GM19035 (cell line): ENCODE data around the gene GMIP.
A peak's percentile ranks its signal among the peaks of the same experiment; 100 is the strongest.
"Not testable (repeated sequence)": the region's sequence is repeated elsewhere in the genome, so short reads cannot be mapped to it uniquely, and the experiment has no call there.

Experiments used
- ATAC-seq: cut with Tn5 transposase; IDR thresholded peaks from one replicate; pipeline ENCODE4 v1.9.1; 2021; ENCODE audit not compliant: unreplicated experiment

GMIP gene, protein sequence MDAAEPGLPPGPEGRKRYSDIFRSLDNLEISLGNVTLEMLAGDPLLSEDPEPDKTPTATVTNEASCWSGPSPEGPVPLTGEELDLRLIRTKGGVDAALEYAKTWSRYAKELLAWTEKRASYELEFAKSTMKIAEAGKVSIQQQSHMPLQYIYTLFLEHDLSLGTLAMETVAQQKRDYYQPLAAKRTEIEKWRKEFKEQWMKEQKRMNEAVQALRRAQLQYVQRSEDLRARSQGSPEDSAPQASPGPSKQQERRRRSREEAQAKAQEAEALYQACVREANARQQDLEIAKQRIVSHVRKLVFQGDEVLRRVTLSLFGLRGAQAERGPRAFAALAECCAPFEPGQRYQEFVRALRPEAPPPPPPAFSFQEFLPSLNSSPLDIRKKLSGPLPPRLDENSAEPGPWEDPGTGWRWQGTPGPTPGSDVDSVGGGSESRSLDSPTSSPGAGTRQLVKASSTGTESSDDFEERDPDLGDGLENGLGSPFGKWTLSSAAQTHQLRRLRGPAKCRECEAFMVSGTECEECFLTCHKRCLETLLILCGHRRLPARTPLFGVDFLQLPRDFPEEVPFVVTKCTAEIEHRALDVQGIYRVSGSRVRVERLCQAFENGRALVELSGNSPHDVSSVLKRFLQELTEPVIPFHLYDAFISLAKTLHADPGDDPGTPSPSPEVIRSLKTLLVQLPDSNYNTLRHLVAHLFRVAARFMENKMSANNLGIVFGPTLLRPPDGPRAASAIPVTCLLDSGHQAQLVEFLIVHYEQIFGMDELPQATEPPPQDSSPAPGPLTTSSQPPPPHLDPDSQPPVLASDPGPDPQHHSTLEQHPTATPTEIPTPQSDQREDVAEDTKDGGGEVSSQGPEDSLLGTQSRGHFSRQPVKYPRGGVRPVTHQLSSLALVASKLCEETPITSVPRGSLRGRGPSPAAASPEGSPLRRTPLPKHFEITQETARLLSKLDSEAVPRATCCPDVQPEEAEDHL

DNA sequence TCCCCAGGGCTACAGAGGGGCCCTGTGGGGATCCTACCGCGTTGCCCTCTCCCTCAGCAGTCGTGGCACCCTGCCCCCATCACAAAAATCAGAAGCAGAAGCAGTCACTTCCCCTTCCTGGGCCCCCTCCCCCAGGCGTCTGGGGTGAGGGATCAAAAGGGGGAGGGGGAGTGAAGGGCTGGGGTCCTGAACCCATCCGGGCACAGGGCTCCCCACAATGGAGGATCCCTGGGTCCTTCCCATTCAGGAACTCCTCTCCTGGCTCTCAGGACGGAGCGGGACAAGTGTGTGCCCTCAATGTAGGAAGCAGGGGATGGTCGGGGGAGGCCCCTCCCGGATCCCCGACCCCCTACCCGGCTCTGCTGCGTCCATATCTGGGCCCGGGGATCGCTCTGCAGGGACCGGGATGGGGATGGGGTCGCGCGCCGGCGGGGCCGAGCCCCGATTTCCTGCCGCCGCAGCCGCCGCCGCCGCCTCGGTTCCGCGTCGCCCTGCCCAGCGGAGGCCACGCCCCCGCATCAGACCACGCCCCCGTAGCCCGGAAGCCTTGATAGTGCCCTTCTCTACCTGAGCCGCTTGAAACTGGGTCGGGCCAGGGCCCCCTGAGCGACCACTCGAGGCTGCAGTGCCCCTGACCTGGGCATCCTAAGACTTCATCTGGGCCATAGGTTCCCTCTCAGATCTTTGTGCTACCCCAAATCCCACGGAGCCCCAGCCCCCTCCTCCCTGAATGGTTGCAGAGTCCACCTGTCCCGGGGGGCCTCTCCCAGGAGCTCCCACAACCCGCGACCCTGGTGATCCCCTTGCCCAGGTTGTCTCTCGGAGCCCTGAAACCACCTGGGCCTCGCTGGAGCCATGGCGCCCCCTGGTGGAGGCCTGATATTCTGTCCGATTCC, at the start of gene GMIP:
TSS of gene GMIP (minus strand) at position 500 of the 896 bp plus-strand sequence. CDS start at position 372, 128 bp downstream.
- peak; percentile 68 for ATAC-seq

- no peak for ATAC-seq
These were observed 48.2 kb upstream of the GMIP start for GRCh38 chr19:19691683-19692082.

GRCh38 chr19:19689023-19689422, 45.6 kb upstream of the GMIP start:
- ATAC-seq: not testable (repeated sequence)

DNA sequence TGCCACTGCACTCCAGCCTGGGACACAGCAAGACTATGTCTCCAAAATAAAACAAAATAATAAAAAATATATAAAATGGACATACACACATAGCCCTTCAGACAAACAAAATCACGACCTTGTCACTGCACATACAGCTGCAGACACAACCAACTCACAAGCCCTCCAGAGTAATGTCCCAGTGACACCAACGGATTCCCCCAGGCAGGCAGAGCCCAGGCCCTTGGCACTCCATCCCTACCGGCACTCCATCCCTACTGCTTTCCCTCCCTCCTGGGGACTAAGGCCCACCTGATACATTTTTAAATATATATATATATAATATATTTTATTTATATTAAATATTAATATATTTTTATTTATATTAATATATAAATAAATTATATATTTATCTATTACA, 43.6 kb upstream of the GMIP start:
- no peak for ATAC-seq

DNA sequence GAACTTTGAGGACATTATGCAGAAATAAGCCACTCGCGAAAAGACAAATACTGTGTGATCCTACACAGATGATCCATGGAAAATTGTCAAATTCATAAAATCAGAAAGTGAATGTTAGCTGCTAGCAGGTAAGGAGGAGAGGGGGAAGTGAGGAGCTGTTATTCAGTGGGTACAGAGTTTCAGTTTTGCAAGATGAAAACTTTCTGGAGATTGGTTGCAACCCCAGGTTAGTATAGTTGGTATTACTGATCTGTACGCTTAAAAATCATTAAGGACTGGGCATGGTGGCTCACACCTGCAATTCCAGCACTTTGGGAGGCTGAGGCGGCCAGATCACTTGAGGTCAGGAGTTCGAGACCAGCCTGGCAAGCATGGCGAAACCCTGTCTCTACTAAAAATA, 43.1 kb upstream of the GMIP start:
- no peak for ATAC-seq

DNA sequence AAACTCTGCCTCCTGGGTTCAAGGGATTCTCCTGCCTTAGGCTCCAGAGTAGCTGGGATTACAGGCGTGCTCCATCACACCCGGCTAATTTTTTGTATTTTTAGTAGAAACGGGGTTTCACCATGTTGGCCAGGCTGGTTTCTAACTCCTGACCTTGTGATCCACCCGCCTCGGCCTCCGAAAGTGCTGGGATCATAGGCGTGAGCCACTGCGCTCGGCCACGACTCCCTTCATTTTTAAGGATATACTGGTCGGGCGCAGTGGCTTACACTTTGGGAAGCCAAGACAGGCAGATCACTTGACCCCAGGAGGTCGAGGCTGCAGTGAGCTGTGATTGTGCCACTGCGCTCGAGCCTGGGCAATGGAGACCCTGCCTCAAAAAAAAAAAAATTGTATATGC, 42.7 kb upstream of the GMIP start:
- not testable (repeated sequence) for ATAC-seq

GRCh38 chr19:19679176-19680073, 36.0 kb upstream of the GMIP start:
- no peak for ATAC-seq

DNA sequence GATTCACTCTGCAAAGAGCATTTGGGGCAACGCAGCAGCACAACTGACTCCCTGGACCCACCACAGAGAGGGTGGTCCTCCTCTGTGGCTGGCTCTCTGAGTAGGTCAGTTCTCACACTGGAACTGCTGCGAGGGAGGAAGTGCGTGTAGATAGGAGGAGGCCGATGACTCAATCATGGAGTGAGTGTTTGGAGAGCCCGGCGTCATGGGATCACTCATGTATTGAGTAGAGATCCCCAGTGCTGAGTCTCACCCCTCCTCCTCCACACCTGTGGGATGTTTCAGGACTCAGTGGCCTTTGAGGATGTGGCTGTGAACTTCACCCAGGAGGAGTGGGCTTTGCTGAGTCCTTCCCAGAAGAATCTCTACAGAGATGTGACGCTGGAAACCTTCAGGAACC, 34.1 kb upstream of the GMIP start:
- no peak for ATAC-seq

DNA sequence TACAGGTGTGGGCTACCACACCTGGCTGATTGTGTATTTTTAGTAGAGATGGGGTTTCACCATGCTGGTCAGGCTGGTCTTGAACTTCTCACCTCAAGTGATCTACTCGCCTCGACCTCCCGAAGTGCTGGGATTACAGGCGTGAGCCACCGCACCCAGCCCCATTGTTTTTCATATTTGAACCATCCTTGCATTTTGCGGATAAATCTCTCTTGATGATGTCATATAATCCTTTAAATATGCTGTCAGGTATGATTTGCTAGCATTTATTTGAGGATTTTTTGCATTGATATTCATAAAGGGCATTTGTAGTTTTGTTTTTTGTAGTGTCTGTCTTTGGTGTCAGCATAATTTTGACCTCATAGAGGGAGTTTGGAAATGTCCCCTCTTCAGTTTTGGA, 30.9 kb upstream of the GMIP start:
- ATAC-seq: no peak

- ATAC-seq: no peak
These were observed 29.4 kb upstream of the GMIP start for GRCh38 chr19:19672816-19673215.

GRCh38 chr19:19670070-19670551, 26.7 kb upstream of the GMIP start:
- no peak for ATAC-seq

DNA sequence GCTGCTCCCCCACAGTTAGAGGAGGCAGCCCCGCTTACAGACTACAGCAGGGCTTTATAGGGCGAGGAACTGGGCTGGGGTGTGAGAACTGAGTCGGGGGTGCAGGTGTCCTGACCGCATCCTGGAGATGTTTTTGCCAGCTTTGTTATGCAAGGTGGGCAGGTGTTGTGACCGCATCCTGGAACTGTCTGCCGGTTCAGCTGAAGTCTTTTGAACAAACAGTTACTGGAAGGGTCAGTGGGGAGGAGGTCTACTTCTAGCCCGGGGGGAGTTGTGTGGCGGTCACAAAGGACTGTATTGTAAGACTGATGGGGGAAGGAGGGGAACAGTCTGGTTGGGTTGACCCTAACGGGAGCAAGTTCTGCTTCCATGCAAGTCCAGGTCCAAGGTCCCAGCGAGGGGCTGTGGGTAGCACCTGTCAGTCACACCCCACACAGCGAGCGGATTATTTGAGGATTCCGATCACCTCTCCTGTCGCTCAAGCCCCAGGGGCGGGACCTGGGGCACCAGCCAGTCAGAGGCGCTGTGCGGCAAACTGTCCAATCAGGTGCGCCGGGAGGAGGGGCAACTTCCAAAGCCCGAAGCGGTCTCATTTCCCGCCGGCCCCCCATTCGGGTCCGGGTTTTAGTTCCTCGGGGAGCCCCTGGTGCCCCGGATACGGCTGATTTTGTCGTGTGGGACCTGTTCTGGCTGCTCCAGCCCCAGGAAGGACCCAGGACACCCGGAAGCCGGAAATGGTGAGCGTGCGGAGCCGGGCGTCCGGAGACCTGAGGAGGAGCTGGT, 25.0 kb upstream of the GMIP start, which contains the start of gene ZNF101:
TSS of gene ZNF101 (plus strand) at position 610 of the 783 bp plus-strand sequence. CDS start at position 735, 125 bp downstream.
- ATAC-seq: peak; percentile 53

GRCh38 chr19:19665420-19665948, 22.0 kb upstream of the GMIP start:
- not testable (repeated sequence) for ATAC-seq

DNA sequence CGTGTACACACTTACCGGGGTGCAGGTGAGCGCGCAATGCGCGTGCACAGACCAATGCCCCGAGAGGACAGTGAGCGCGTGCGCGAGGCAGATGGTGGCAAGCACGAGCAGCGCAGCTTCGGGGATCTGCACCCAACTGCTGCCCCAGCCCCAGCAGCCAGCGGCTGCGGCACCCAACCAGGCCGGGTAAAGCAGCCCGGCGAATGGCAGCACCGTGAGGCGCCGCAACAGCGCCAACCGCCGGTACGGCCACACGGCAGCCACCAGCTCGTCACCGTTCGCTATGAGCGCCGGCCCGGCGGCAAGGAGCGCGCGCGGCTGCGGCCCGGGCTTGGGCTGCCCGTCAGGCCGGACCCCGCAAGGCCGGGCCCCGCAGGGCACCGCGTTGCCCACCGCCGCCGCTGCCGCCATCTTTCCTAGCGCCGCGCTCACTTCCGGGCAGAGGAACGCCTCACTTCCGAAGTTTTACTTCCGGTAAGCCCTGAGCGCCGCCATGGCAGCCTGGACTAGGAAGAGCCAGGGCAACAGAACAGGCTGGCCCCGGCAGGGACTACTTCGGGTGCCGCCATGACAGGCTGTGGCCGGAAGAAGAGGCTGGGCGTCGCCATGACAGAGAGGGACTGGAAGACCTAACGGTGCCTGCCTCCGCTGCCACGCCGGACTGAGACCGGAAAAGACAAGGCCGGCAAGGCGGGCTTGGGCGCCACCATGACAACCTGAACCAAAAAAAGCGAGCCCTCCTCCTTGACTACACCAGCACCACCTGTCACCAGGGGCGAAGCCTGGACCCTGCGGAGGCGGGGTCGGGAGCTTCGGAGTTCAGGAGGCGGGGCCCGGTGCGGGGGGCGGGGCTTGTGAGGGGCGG, 20.0 kb upstream of the GMIP start, which contains the start of gene ATP13A1:
TSS of gene ATP13A1 (minus strand) at position 421 of the 865 bp plus-strand sequence. CDS start at position 411, 10 bp downstream.
- ATAC-seq: peak; percentile 76

DNA sequence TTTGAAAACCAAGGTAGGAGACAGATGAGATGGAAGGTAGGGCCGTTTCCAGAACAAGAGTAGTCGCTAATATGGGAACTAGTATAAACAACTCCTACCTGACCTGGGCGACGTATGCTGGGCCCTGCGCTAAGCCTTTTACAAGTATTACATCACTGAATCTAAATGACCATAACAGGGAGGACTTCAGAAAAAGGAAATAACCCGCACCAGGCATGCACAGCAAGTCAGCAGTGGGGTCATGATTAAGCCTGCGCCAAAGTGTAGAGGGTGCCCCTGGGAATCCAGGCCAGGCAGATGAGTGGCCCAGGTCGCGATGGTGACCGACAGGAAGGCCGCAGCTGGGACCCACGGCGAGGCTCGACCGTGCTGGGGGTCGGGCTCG, 19.4 kb upstream of the GMIP start:
- ATAC-seq: no peak

DNA sequence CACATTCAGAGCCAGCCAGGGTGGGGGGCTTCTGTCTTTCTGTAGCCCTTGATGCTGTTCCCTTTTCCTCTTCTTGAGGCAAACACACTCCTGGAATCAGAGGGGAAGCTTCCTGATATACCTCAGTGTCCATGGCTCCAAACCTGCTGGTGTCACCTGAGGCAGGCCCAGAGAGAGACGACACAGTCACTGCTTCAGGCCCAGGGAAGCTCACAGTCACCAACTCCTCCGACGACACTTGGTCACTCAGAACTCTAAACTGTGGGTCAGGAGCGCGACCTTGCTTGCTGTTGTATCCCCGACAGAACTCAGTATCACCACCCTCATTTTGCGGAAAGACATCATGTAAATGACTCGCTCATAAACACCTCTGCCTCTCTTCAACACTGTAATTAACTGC, 18.9 kb upstream of the GMIP start:
- ATAC-seq: no peak

- peak; percentile 32 for ATAC-seq
These were observed 18.3 kb upstream of the GMIP start for GRCh38 chr19:19661675-19662251.
